GM11168 (cell line): ENCODE data around the gene ASIC2.

ENCODE experiments used
- in situ Hi-C: fragments of 300-500 bp; cut with MboI; formaldehyde crosslinking; loops from one replicate; pipeline ENCODE4 v1.12.0; 2022; ENCODE audit warnings: low sequenced_read_pairs; ENCODE audit not compliant: unreplicated experiment

Gene ASIC2

GRCh38 chr17:33292981-33293867, at the start of gene ASIC2:
ASIC2 (minus strand) TSS chr17:33293295.
- in situ Hi-C loops: no loop called here

- in situ Hi-C loops: no loop called here
These were observed 48.9 kb upstream of the ASIC2 start for GRCh38 chr17:33342025-33342424.

DNA sequence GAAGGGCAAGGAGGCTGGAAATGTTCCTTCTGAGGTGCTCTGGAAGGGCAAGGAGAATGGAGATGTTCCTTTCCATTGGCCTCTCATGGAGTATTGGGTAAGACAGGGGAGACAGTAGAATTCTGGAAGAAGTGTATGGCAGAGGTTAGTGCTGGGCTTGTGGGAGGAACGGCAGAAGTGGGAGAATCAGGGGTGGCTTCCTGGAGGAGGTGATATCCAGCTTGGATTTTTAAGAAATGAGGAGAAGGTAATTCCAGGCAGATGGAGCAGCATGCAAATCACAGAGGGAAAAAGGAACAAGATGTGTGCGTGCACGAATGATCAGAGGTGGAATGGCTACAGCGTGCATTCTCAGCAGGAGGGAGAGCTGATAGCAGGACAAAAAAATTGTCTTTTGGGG, 45.1 kb upstream of the ASIC2 start:
- in situ Hi-C loops: no loop called here

- in situ Hi-C loops: no loop called here
These were observed 42.5 kb upstream of the ASIC2 start for GRCh38 chr17:33335491-33336173.

DNA sequence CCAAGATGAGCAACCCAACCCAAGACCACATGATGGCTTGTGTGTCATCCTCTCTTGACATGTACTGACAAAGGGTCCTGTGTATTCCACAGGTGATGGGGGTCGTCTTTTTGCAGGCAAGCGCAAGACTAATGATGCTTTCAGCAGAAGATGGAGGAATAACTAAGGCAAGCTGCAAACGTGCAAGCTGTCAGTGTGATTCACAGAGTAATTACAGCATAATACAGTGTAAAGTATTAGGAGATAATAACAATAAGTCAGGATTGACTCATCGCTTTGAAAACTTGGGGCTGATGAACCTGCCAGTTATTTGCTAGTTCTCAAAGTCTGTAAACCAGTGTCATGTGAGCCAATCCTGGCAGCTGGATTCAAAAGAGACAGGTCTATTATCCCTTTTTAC, 41.6 kb upstream of the ASIC2 start:
- in situ Hi-C loops: no loop called here

GRCh38 chr17:33330877-33331276, 37.8 kb upstream of the ASIC2 start:
- in situ Hi-C loops: no loop called here

DNA sequence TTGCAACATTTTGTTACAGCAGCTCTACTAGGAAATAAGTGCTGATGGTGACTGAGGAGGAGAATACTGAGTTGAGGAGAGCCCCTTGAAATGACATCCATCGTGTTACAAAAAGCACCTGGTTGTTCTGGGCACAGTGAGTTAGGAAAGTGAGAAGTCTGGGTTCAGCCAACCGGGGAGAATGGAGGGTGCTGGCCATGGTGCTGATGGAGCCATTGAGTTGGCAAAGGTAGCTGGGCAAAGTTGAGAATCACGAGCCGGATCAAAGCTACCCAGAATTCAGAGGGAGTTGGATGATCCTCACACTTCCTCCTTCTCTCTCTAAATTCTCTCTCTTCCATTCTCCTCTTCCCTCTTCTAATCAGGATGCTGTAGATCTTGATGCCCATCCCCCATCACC, 35.0 kb upstream of the ASIC2 start:
- in situ Hi-C loops: no loop called here

DNA sequence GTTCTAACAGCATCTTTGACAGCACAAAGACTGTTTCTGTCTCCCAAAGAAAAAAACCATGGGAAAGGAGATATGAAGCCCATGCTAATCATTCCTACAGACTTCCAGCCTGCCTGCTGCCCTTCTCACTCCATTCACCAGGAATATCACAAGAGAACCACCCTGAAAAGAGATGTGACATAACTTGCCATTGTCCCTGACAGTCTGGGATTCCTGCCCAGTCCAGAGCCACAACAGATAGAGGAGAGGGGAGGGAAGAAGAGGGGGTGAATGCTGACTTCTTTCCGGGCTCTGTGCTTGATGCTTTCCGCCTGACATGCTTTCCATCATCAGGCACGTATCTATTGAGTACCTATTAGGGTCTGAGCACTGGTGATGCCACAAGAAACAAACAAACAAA, 31.6 kb upstream of the ASIC2 start:
- in situ Hi-C loops: no loop called here

GRCh38 chr17:33322063-33322462, 29.0 kb upstream of the ASIC2 start:
- in situ Hi-C loops: no loop called here

GRCh38 chr17:33318241-33318640, 25.1 kb upstream of the ASIC2 start:
- in situ Hi-C loops: no loop called here

- in situ Hi-C loops: no loop called here
These were observed 23.7 kb upstream of the ASIC2 start for GRCh38 chr17:33316746-33317145.

- in situ Hi-C loops: no loop called here
These were observed 17.2 kb upstream of the ASIC2 start for GRCh38 chr17:33310296-33310695.

- in situ Hi-C loops: no loop called here
These were observed 10.2 kb upstream of the ASIC2 start for GRCh38 chr17:33303254-33303653.

DNA sequence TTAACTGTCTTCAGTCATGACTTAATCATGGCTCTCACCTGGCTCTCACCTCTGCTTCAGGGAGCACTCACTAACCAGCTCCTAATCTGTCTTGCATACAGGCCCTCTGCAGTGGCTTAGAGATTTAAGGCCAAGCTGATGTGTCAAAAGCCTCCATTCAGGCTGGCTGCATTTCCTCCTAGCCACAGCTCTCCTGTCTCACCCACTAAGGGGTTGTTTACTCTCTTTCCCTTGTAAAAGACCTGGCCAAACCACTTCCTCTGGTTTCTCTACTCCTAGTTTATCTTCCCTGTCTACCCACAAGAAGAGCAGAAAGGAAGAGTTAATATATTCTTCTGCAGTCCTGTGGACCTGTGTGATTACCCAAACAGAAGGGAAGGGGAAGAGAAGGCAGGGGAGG, 9.3 kb upstream of the ASIC2 start:
- in situ Hi-C loops: no loop called here

GRCh38 chr17:33300241-33300640, 7.1 kb upstream of the ASIC2 start:
- in situ Hi-C loops: no loop called here

GRCh38 chr17:33299115-33299514, 6.0 kb upstream of the ASIC2 start:
- in situ Hi-C loops: no loop called here

GRCh38 chr17:33297643-33298042, 4.5 kb upstream of the ASIC2 start:
- in situ Hi-C loops: no loop called here

GRCh38 chr17:33294994-33295393, 1.9 kb upstream of the ASIC2 start:
- in situ Hi-C loops: no loop called here

GRCh38 chr17:33292201-33292980, 704 bp downstream of the ASIC2 start:
- in situ Hi-C loops: no loop called here

DNA sequence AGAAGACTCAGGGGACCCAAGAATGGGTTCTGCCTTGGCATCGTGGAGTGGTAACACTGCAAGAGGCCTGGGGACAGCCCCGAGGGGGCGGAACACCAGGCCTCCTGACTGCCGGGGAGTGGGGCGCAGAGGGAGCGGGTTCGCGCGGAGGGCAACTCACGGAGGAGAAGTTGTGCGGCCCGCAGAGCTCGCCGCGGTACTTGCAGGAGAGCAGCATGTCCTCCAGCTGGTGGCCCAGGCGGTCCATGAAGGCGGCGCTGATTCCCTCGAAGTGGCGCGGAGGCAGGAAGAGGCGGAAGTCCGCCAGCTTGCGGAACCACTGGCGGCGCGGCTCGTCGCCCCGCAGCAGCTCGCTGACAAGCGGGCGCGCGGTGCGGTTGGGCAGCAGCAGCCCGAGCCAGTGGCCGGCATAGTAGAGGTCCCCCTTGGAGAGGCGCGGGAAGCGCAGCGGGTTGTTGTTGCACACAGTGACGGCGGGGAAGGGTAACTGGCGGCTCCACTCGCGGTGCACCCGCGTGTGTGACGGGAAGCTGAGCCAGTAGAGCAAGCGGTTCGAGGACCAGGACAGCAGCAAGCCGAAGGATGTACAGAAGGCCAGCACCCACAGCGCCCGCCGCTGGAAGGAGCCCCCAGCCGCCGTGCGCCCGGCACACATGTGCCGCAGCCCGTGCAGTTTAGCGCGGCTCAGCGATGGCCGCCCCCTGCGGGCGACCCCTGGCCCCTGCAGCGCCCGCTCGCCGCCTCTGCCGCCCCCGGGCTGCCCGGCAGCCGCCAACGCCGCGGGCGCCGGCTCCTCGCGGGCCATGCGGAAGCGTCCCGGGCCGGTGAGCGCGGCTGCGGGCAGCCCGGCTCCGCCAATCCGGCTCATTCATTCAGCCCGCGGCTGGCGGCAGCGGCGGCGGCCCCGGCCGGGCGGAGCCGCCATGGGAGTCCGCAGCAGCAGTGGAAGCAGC, 1.6 kb downstream of the ASIC2 start:
- in situ Hi-C loops: no loop called here
